HUES48 (cell line): ENCODE results near the gene PDZRN3.

ENCODE experiments used
- H3K27ac ChIP-seq: one replicate; pipeline ENCODE4 v1.7.0; 2013; ENCODE audit warnings: low read depth, low read length, inconsistent platforms
- H3K27me3 ChIP-seq: 2 replicates; pipeline ENCODE4 v1.6.1; 2013; ENCODE audit warnings: mild to moderate bottlenecking, low read length; ENCODE audit not compliant: control insufficient read depth, insufficient read depth
- H3K36me3 ChIP-seq: 2 replicates; pipeline ENCODE4 v1.6.1; 2013; ENCODE audit warnings: low read length; ENCODE audit not compliant: control insufficient read depth, insufficient read depth
- H3K4me1 ChIP-seq: 2 replicates; pipeline ENCODE4 v1.6.1; 2013; ENCODE audit warnings: mild to moderate bottlenecking, low read length; ENCODE audit not compliant: control insufficient read depth, insufficient read depth
- H3K4me3 ChIP-seq: 2 replicates; pipeline ENCODE4 v1.5.1; 2013; ENCODE audit warnings: mild to moderate bottlenecking, low read depth, low read length
- H3K9ac ChIP-seq: 2 replicates; pipeline ENCODE4 v1.6.1; 2013; ENCODE audit warnings: mild to moderate bottlenecking, low read depth, low read length, moderate library complexity
- H3K9me3 ChIP-seq: 2 replicates; pipeline ENCODE4 v1.6.1; 2013; ENCODE audit warnings: low read length; ENCODE audit not compliant: control insufficient read depth, insufficient read depth

Gene PDZRN3

GRCh38 chr3:73504852-73505251 is 119.9 kb downstream of the PDZRN3 start:
- Histone ChIP-seq H3K9ac (no peak overlapping the region), H3K4me3 (no peak overlapping the region), H3K36me3 (no peaks in the 10 kb centered on the region), H3K27me3 (peaks cover 7% of the 10 kb centered on the region; the same call in 1 of the 2 replicates), H3K9me3 (no peaks in the 10 kb centered on the region), H3K27ac (no peak overlapping the region), H3K4me1 (peaks cover 10% of the 10 kb centered on the region)

GRCh38 chr3:73504239-73504638 is 120.5 kb downstream of the PDZRN3 start:
- no peak overlapping the region for H3K9ac ChIP-seq
- H3K27me3 ChIP-seq, result peaks cover 2% of the 10 kb centered on the region; the same call in 1 of the 2 replicates
- H3K9me3 ChIP-seq, result no peaks in the 10 kb centered on the region
- peaks cover 4% of the 10 kb centered on the region for H3K4me1 ChIP-seq
- H3K27ac ChIP-seq, result no peak overlapping the region
- H3K4me3 ChIP-seq, result no peak overlapping the region
- no peaks in the 10 kb centered on the region for H3K36me3 ChIP-seq

- no peak overlapping the region for H3K4me3 ChIP-seq
- no peaks in the 10 kb centered on the region for H3K4me1 ChIP-seq
- H3K27ac ChIP-seq, result no peak overlapping the region
- no peaks in the 10 kb centered on the region for H3K36me3 ChIP-seq
- no peak overlapping the region for H3K9ac ChIP-seq
- no peaks in the 10 kb centered on the region for H3K27me3 ChIP-seq
- H3K9me3 ChIP-seq, result no peaks in the 10 kb centered on the region
Measured at GRCh38 chr3:73503781-73504180, 121.0 kb downstream of the PDZRN3 start.

- H3K9ac ChIP-seq, result no peak overlapping the region
- H3K27ac ChIP-seq, result no peak overlapping the region
Measured at GRCh38 chr3:73502609-73503583, 121.8 kb downstream of the PDZRN3 start.

GRCh38 chr3:73500321-73500720 is 124.4 kb downstream of the PDZRN3 start:
- Histone ChIP-seq H3K27ac (no peak overlapping the region), H3K4me3 (no peak overlapping the region), H3K27me3 (no peaks in the 10 kb centered on the region), H3K9ac (no peak overlapping the region), H3K36me3 (no peaks in the 10 kb centered on the region), H3K9me3 (no peaks in the 10 kb centered on the region), H3K4me1 (peaks cover 21% of the 10 kb centered on the region)

More at GRCh38 chr3:73502609-73503583, 121.8 kb downstream of the PDZRN3 start:
- Histone ChIP-seq H3K4me3 (no peak overlapping the region), H3K9me3 (no peaks in the 10 kb centered on the region), H3K27me3 (no peaks in the 10 kb centered on the region), H3K36me3 (no peaks in the 10 kb centered on the region), H3K4me1 (no peaks in the 10 kb centered on the region)

GRCh38 chr3:73499787-73500186 is 125.0 kb downstream of the PDZRN3 start:
- no peak overlapping the region for H3K4me3 ChIP-seq
- H3K9ac ChIP-seq, result no peak overlapping the region
- H3K36me3 ChIP-seq, result no peaks in the 10 kb centered on the region
- no peaks in the 10 kb centered on the region for H3K27me3 ChIP-seq
- peaks cover 21% of the 10 kb centered on the region for H3K4me1 ChIP-seq
- H3K27ac ChIP-seq, result no peak overlapping the region
- no peaks in the 10 kb centered on the region for H3K9me3 ChIP-seq

GRCh38 chr3:73498764-73499622 is 125.7 kb downstream of the PDZRN3 start:
- Histone ChIP-seq H3K27me3 (no peaks in the 10 kb centered on the region), H3K9me3 (no peaks in the 10 kb centered on the region), H3K4me1 (peaks cover 21% of the 10 kb centered on the region), H3K4me3 (no peak overlapping the region), H3K36me3 (no peaks in the 10 kb centered on the region), H3K27ac (no peak overlapping the region), H3K9ac (no peak overlapping the region)

GRCh38 chr3:73497646-73498406 is 126.9 kb downstream of the PDZRN3 start:
- H3K27me3 ChIP-seq, result no peaks in the 10 kb centered on the region
- H3K4me1 ChIP-seq, result peaks cover 21% of the 10 kb centered on the region
- no peak overlapping the region for H3K9ac ChIP-seq
- no peaks in the 10 kb centered on the region for H3K36me3 ChIP-seq
- H3K27ac ChIP-seq, result no peak overlapping the region
- H3K4me3 ChIP-seq, result no peak overlapping the region
- H3K9me3 ChIP-seq, result no peaks in the 10 kb centered on the region

GRCh38 chr3:73493543-73494308 is 131.0 kb downstream of the PDZRN3 start:
- H3K4me1 ChIP-seq, result peaks cover 35% of the 10 kb centered on the region
- no peak overlapping the region for H3K27ac ChIP-seq
- no peak overlapping the region for H3K9ac ChIP-seq
- H3K36me3 ChIP-seq, result no peaks in the 10 kb centered on the region
- H3K9me3 ChIP-seq, result no peaks in the 10 kb centered on the region
- no peak overlapping the region for H3K4me3 ChIP-seq
- no peaks in the 10 kb centered on the region for H3K27me3 ChIP-seq

- H3K4me3 ChIP-seq, result no peak overlapping the region
- H3K9me3 ChIP-seq, result no peaks in the 10 kb centered on the region
- H3K27me3 ChIP-seq, result no peaks in the 10 kb centered on the region
- H3K9ac ChIP-seq, result no peak overlapping the region
- no peaks in the 10 kb centered on the region for H3K36me3 ChIP-seq
- peaks cover 31% of the 10 kb centered on the region for H3K4me1 ChIP-seq
- H3K27ac ChIP-seq, result no peak overlapping the region
Measured at GRCh38 chr3:73492186-73492585, 132.6 kb downstream of the PDZRN3 start.
